Pancreas (tissue), 10 donors: ENCODE measurements around the gene BCAM. TPM values are rescaled to one million over a fixed set of nuclear protein-coding genes. Genes with fewer than 3 reads are reported as not detected.
"Not testable (repeated sequence)": the region's sequence is repeated elsewhere in the genome, so short reads cannot be mapped to it uniquely, and the experiment has no call there.

Source experiments
- ATAC-seq, 4 donors: fragments of 200-7000 bp; cut with Tn5 transposase; one replicate each; pipeline versions ENCODE4 v1.8.0 to v1.9.1; 2020; ENCODE audit warnings: mild to moderate bottlenecking in 4 of 4, moderate library complexity in 4 of 4
- DNase-seq, 6 donors: peaks; one replicate each; pipeline ENCODE4 v3.0.0-alpha.2; 2020
- FAIRE-seq: peaks from 2 replicates; lab custom pipeline; 2012; peaks lifted over from hg19 to GRCh38; lab: Jason Lieb, UNC
- H3K27ac ChIP-seq, 4 donors: fragments of 200-600 bp; sonication (generic); 1 replicate in 3 of 4; 2 replicates in 1 of 4; pipeline versions ENCODE4 v1.5.0 to v1.8.0; 2020
- H3K27me3 ChIP-seq, 4 donors: fragments of 200-600 bp; one replicate each; pipeline ENCODE4 v1.8.0; 2021
- H3K36me3 ChIP-seq, 3 donors: fragments of 200-600 bp; sonication (generic) in 1 of 3; one replicate each; pipeline versions ENCODE4 v1.5.0 to v1.8.0; 2020 to 2021
- H3K4me1 ChIP-seq, 3 donors: fragments of 200-600 bp; one replicate each; pipeline ENCODE4 v1.8.0; 2021
- H3K4me3 ChIP-seq, 4 donors: fragments of 200-600 bp; sonication (generic) in 2 of 4; one replicate each; pipeline versions ENCODE4 v1.5.0 to v1.8.0; 2020 to 2021
- H3K9me3 ChIP-seq, 4 donors: fragments of 200-600 bp; one replicate each; pipeline ENCODE4 v1.8.0; 2021
- CTCF ChIP-seq, 4 donors: fragments of 200-600 bp; sonication (generic) in 3 of 4; IDR thresholded peaks; one replicate each; pipeline versions ENCODE4 v1.5.0 to v1.8.0; 2021; ENCODE audit warnings: antibody characterized with exemption in 4 of 4
- WGBS, 2 donors: extraction: QIAGEN DNeasy Blood & Tissue Kit; methylation state at CpG; one replicate each; pipeline ENCODE4 v1.1.7; 2013; 5-methylcytosine and 5-hydroxymethylcytosine counted together
- intact Hi-C, 3 donors: fragments of 100-400 bp; cut with DNase I; formaldehyde crosslinking; loops; one replicate each; pipeline versions ENCODE4 v1.11.1 to v1.14.2; 2022
- polyA plus RNA-seq, 2 donors: library from polyadenylated mRNA; stranded (reverse); fragments of 200-250 nt; gene quantifications; one replicate each; pipeline ENCODE4 v1.2.3, GENCODE V29; 2013
- total RNA-seq, 6 donors: library from RNA; stranded (reverse); fragmentation: NEBNext Ultra II Directional in 4 of 6; extraction: Animal tissue kit (Norgen Biotek cat#: 25700) in 4 of 6; gene quantifications; one replicate each; pipeline versions ENCODE4 v1.2.1 to v1.2.4, GENCODE V29; 2021 to 2023
- donor health status: healthy with polysubstance abuse.
- donor health status: DM: no; HTN: no; CAD: no; lungs with moderate emphysema.
- donor health status: DM: no; HTN: no; CAD: no.
- donor health status: control.
- donor health status: control.
- donor health status: Bipolar disorder and iron deficiency.
- donor health status: DM: yes; HTN: yes; CAD: no.
- donor health status: DM: no; HTN: no; CAD: no.
- donor health status: DM: no; HTN: no; CAD: no.
- donor health status: DM: yes; HTN: yes; CAD: no.

Gene BCAM
- total and polyA plus RNA-seq, 8 donors, result 28.8 to 140 (median 51.5) TPM

- no peaks in the 10 kb centered on the region for H3K36me3 ChIP-seq
- ATAC-seq, result no peak
- no peak overlapping the region for H3K4me3 ChIP-seq
- no peak for FAIRE-seq
- intact Hi-C loops, result no loop called here
- H3K27ac ChIP-seq, result peak overlapping the region in 1 of 4 donors; percentile 99
- DNase-seq, result no peak
- peaks cover 0 to 9% (median 3%) of the 10 kb centered on the region in 3 donors for H3K4me1 ChIP-seq
- H3K9me3 ChIP-seq, result no peaks in the 10 kb centered on the region
- WGBS, 2 donors, result 80 to 82% methylated on average over 2 of the region's 2 CpGs
- H3K27me3 ChIP-seq, result no peaks in the 10 kb centered on the region
- TF ChIP-seq CTCF (IDR thresholded peaks at IDR 0.05), result no peak
Measured at GRCh38 chr19:44851427-44851826, 42.5 kb downstream of the BCAM start.

- DNase-seq, result no peak
- intact Hi-C loops, result no loop called here
- FAIRE-seq, result no peak
- Histone ChIP-seq H3K27ac (peak overlapping the region in 1 of 4 donors; percentile 76), H3K4me1 (peaks cover 0 to 22% (median 8%) of the 10 kb centered on the region in 3 donors), H3K27me3 (no peaks in the 10 kb centered on the region), H3K9me3 (no peaks in the 10 kb centered on the region), H3K36me3 (no peaks in the 10 kb centered on the region), H3K4me3 (no peak overlapping the region)
- ATAC-seq, result no peak
- 97 to 100% methylated on average over 1 of the region's 1 CpG for WGBS, 2 donors
- TF ChIP-seq CTCF (IDR thresholded peaks at IDR 0.05), result no peak
Measured at GRCh38 chr19:44855606-44856005, 46.7 kb downstream of the BCAM start.

- H3K36me3 ChIP-seq, result no peaks in the 10 kb centered on the region
- no peak for FAIRE-seq
- DNase-seq, result peak in 2 of 6 donors; percentile 56 to 57
- H3K27me3 ChIP-seq, result no peaks in the 10 kb centered on the region
- H3K4me1 ChIP-seq, result peaks cover 0 to 22% (median 8%) of the 10 kb centered on the region in 3 donors
- intact Hi-C loops, result no loop called here
- ATAC-seq, result peak; percentile 58 to 84 (median 78)
- no peak overlapping the region for H3K4me3 ChIP-seq
- H3K27ac ChIP-seq, result peak overlapping the region; percentile 6 to 76 (median 61)
- WGBS, 2 donors, result 39 to 42% methylated on average over 10 of the region's 10 CpGs
- no peaks in the 10 kb centered on the region for H3K9me3 ChIP-seq
- TF ChIP-seq CTCF (IDR thresholded peaks at IDR 0.05), result no peak
Measured at GRCh38 chr19:44856421-44857083, 47.6 kb downstream of the BCAM start.

- Histone ChIP-seq H3K27me3 (no peaks in the 10 kb centered on the region), H3K27ac (peak overlapping the region in 2 of 4 donors; percentile 34 to 76), H3K36me3 (no peaks in the 10 kb centered on the region), H3K4me3 (no peak overlapping the region), H3K4me1 (peaks cover 0 to 22% (median 8%) of the 10 kb centered on the region in 3 donors), H3K9me3 (no peaks in the 10 kb centered on the region)
- intact Hi-C loops, result no loop called here
- 16 to 22% methylated on average over 4 of the region's 4 CpGs for WGBS, 2 donors
- TF ChIP-seq CTCF (IDR thresholded peaks at IDR 0.05), result no peak
- peak in 2 of 4 donors; percentile 80 to 83 for ATAC-seq
- peak in 1 of 6 donors; percentile 49 for DNase-seq
- no peak for FAIRE-seq
Measured at GRCh38 chr19:44857837-44858236, 48.9 kb downstream of the BCAM start.

GRCh38 chr19:44861576-44861975 lies 52.7 kb downstream of the BCAM start:
- H3K27ac ChIP-seq, H3K36me3 ChIP-seq, intact Hi-C loops, DNase-seq, H3K27me3 ChIP-seq, H3K9me3 ChIP-seq, H3K4me3 ChIP-seq, FAIRE-seq, ATAC-seq: not testable (repeated sequence)
- WGBS, 2 donors, result 70 to 73% methylated on average over 3 of the region's 3 CpGs
- H3K4me1 ChIP-seq, result peaks cover 0 to 13% (median 4%) of the 10 kb centered on the region in 3 donors
